ENCODE results near the gene MYO5C. TPM values are rescaled to one million over a fixed set of nuclear protein-coding genes. Genes with fewer than 3 reads are reported as not detected.

Gene MYO5C
- total RNA-seq, 1 donor from 2014 or later: 24.1 TPM

- H3K27ac Mint-ChIP-seq: no peak overlapping the region
- Histone ChIP-seq H2AFZ (replicated peaks) (no peak overlapping the region), H3K4me2 (no peak overlapping the region), H3K79me2 (ENCODE audit: low read depth) (peaks cover 15% of the 10 kb centered on the region), H3K9ac (no peak overlapping the region), H3K27me3 (no peaks in the 10 kb centered on the region), H3K4me3 (no peak overlapping the region), H3K36me3 (no peaks in the 10 kb centered on the region), H3K27ac (no peak overlapping the region), H3K9me3 (ENCODE audit: low read depth) (no peaks in the 10 kb centered on the region), H3F3A (ENCODE audit: low read depth) (no peaks in the 10 kb centered on the region), H4K20me1 (ENCODE audit: low read depth) (no peaks in the 10 kb centered on the region), H3K4me1 (no peaks in the 10 kb centered on the region)
- H3K9me3 Mint-ChIP-seq: peaks cover under 1% of the 10 kb centered on the region
- peaks cover 8% of the 10 kb centered on the region for H3K36me3 Mint-ChIP-seq
- no peaks in the 10 kb centered on the region for H3K4me1 Mint-ChIP-seq
- DNase-seq (ENCODE audit: low spot score): peak; percentile 77
- H3K27me3 Mint-ChIP-seq (ENCODE audit: insufficient read depth, low read depth): no peaks in the 10 kb centered on the region
- H3K4me3 Mint-ChIP-seq: no peak overlapping the region
- TF ChIP-seq EZH2phosphoT487 (IDR thresholded peaks at IDR 0.05) (no peak), EZH2 (IDR thresholded peaks at IDR 0.05) (no peak), CTCF (IDR thresholded peaks at IDR 0.05) (peak; percentile 55)
These were observed 132.0 kb downstream of the MYO5C start for GRCh38 chr15:52163321-52164190.

- peaks cover 10% of the 10 kb centered on the region for H3K79me2 ChIP-seq (ENCODE audit: low read depth)
- H3K36me3 Mint-ChIP-seq: peaks cover 8% of the 10 kb centered on the region
- H2AFZ ChIP-seq (replicated peaks): no peak overlapping the region
- no peaks in the 10 kb centered on the region for H3K27me3 ChIP-seq
- H3K27ac Mint-ChIP-seq: no peak overlapping the region
- DNase-seq (ENCODE audit: low spot score): no peak
- no peak overlapping the region for H3K4me2 ChIP-seq
- H4K20me1 ChIP-seq (ENCODE audit: low read depth): no peaks in the 10 kb centered on the region
- H3K4me3 Mint-ChIP-seq: no peak overlapping the region
- H3K9me3 Mint-ChIP-seq: no peaks in the 10 kb centered on the region
- H3K4me3 ChIP-seq: no peak overlapping the region
- H3K36me3 ChIP-seq: no peaks in the 10 kb centered on the region
- no peak overlapping the region for H3K9ac ChIP-seq
- TF ChIP-seq EZH2 (IDR thresholded peaks at IDR 0.05): no peak
- H3K4me1 Mint-ChIP-seq: no peaks in the 10 kb centered on the region
- no peaks in the 10 kb centered on the region for H3K4me1 ChIP-seq
- H3K9me3 ChIP-seq (ENCODE audit: low read depth): no peaks in the 10 kb centered on the region
- no peak overlapping the region for H3K27ac ChIP-seq
- no peaks in the 10 kb centered on the region for H3K27me3 Mint-ChIP-seq (ENCODE audit: insufficient read depth, low read depth)
- no peaks in the 10 kb centered on the region for H3F3A ChIP-seq (ENCODE audit: low read depth)
These were observed 132.7 kb downstream of the MYO5C start for GRCh38 chr15:52162876-52163275.

- no peak overlapping the region for H3K4me3 ChIP-seq
- no peaks in the 10 kb centered on the region for H3K27me3 Mint-ChIP-seq (ENCODE audit: insufficient read depth, low read depth)
- H3K4me1 Mint-ChIP-seq: no peaks in the 10 kb centered on the region
- no peak overlapping the region for H3K9ac ChIP-seq
- no peaks in the 10 kb centered on the region for H3K4me1 ChIP-seq
- peaks cover 8% of the 10 kb centered on the region for H3K36me3 Mint-ChIP-seq
- no peaks in the 10 kb centered on the region for H3K27me3 ChIP-seq
- no peak overlapping the region for H3K4me2 ChIP-seq
- no peaks in the 10 kb centered on the region for H3F3A ChIP-seq (ENCODE audit: low read depth)
- no peaks in the 10 kb centered on the region for H4K20me1 ChIP-seq (ENCODE audit: low read depth)
- H3K4me3 Mint-ChIP-seq: no peak overlapping the region
- H3K79me2 ChIP-seq (ENCODE audit: low read depth): peaks cover 4% of the 10 kb centered on the region
- no peaks in the 10 kb centered on the region for H3K9me3 ChIP-seq (ENCODE audit: low read depth)
- DNase-seq (ENCODE audit: low spot score): no peak
- TF ChIP-seq CTCF (IDR thresholded peaks at IDR 0.05) (no peak), EZH2 (IDR thresholded peaks at IDR 0.05) (no peak), EZH2phosphoT487 (IDR thresholded peaks at IDR 0.05) (no peak)
- no peak overlapping the region for H3K27ac ChIP-seq
- H3K9me3 Mint-ChIP-seq: no peaks in the 10 kb centered on the region
- H3K36me3 ChIP-seq: no peaks in the 10 kb centered on the region
- no peak overlapping the region for H2AFZ ChIP-seq (replicated peaks)
- no peak overlapping the region for H3K27ac Mint-ChIP-seq
These were observed 133.3 kb downstream of the MYO5C start for GRCh38 chr15:52162260-52162659.

GRCh38 chr15:52161406-52161966 lies 134.1 kb downstream of the MYO5C start:
- H2AFZ ChIP-seq (replicated peaks): no peak overlapping the region
- peaks cover 8% of the 10 kb centered on the region for H3K36me3 Mint-ChIP-seq

More at GRCh38 chr15:52161406-52161966, 134.1 kb downstream of the MYO5C start:
- no peak for DNase-seq (ENCODE audit: low spot score)
- H3K4me3 Mint-ChIP-seq: no peak overlapping the region
- no peak overlapping the region for H3K9ac ChIP-seq
- no peaks in the 10 kb centered on the region for H3F3A ChIP-seq (ENCODE audit: low read depth)
- no peaks in the 10 kb centered on the region for H4K20me1 ChIP-seq (ENCODE audit: low read depth)
- no peak overlapping the region for H3K4me2 ChIP-seq
- H3K4me1 ChIP-seq: no peaks in the 10 kb centered on the region
- H3K9me3 ChIP-seq (ENCODE audit: low read depth): no peaks in the 10 kb centered on the region
- H3K27ac ChIP-seq: no peak overlapping the region
- no peak for TF ChIP-seq EZH2 (IDR thresholded peaks at IDR 0.05)
- no peak for TF ChIP-seq CTCF (IDR thresholded peaks at IDR 0.05)
- no peak for TF ChIP-seq EZH2phosphoT487 (IDR thresholded peaks at IDR 0.05)
- H3K36me3 ChIP-seq: no peaks in the 10 kb centered on the region
- no peaks in the 10 kb centered on the region for H3K9me3 Mint-ChIP-seq
- H3K4me1 Mint-ChIP-seq: no peaks in the 10 kb centered on the region
- H3K27me3 ChIP-seq: no peaks in the 10 kb centered on the region
- H3K79me2 ChIP-seq (ENCODE audit: low read depth): no peaks in the 10 kb centered on the region
- H3K27me3 Mint-ChIP-seq (ENCODE audit: insufficient read depth, low read depth): no peaks in the 10 kb centered on the region
- no peak overlapping the region for H3K4me3 ChIP-seq
- no peak overlapping the region for H3K27ac Mint-ChIP-seq

Data from neural progenitor cell (in vitro differentiated cells).